K562 (cell line): ENCODE data around the gene BAG2. TPM values are rescaled to one million over a fixed set of nuclear protein-coding genes. Genes with fewer than 3 reads are reported as not detected.
A peak's percentile ranks its signal among the peaks of the same experiment; 100 is the strongest.

ENCODE experiments used
- ATAC-seq: fragments of 200-7000 bp; cut with Tn5 transposase; 3 replicates; pipeline ENCODE4 v1.9.1; 2020; ENCODE audit warnings: moderate library complexity
- BruUV-seq: library from RNA; stranded (reverse); fragments of 400-500 nt; replicated peaks from 2 replicates; lab custom pipeline; 2021; lab: Mats Ljungman, UMichigan
- CTCF ChIA-PET: fragments of 300-600 bp; formaldehyde crosslinking; extraction: SDS; loops from one replicate; lab custom pipeline; 2021; ENCODE audit warnings: low intra/inter-chr PET ratio; lab: Yijun Ruan, JAX
- POLR2A ChIA-PET: fragments of 300-600, 350-650 bp; sonication (Branson Sonifier 250); formaldehyde crosslinking; extraction: SDS; loops from one replicate; lab custom pipeline; 2021; ENCODE audit warnings: antibody characterized with exemption, inconsistent platforms; lab: Yijun Ruan, JAX
- DNase-seq, 4 experiments: peaks; one replicate each; pipeline versions ENCODE4 v3.0.0 to v3.0.0-alpha.2; 2011 to 2018; ENCODE audit warnings: low spot score in 3 of 4, mixed read lengths in 3 of 4; ENCODE audit errors: extremely low read depth in 1 of 4
- FAIRE-seq: peaks from 2 replicates; lab custom pipeline; 2011; peaks lifted over from hg19 to GRCh38; lab: Jason Lieb, UNC
- H2AFZ ChIP-seq: 2 replicates; pipeline ENCODE4 v1.6.0; 2011; ENCODE audit warnings: low read depth, low read length, control low read depth, inconsistent platforms
- H3K27ac ChIP-seq: fragments of 200-600 bp; 3 replicates; pipeline ENCODE4 v1.8.0; 2011; ENCODE audit warnings: low read depth, mild to moderate bottlenecking, control low read depth, inconsistent platforms, low read length, moderate library complexity, mixed read lengths; ENCODE audit errors: extremely low read depth
- H3K27me3 ChIP-seq, 2 experiments: fragments of 300-600 bp in 1 of 2; 2 replicates in 1 of 2; 3 replicates in 1 of 2; pipeline versions ENCODE4 v1.6.0 to v1.8.0; 2011; ENCODE audit warnings: inconsistent platforms in 2 of 2, low read length in 2 of 2, mild to moderate bottlenecking in 1 of 2, mixed read lengths in 1 of 2, moderate library complexity in 1 of 2; ENCODE audit not compliant: control insufficient read depth in 2 of 2, insufficient read depth in 2 of 2
- H3K36me3 ChIP-seq: fragments of 300-600 bp; 3 replicates; pipeline ENCODE4 v1.8.0; 2011; ENCODE audit warnings: mild to moderate bottlenecking, low read length, inconsistent platforms; ENCODE audit not compliant: control insufficient read depth, insufficient read depth
- H3K4me1 ChIP-seq, 2 experiments: fragments of 200-600 bp in 1 of 2; replicated peaks in 1 of 2; 2 replicates in 1 of 2; 3 replicates in 1 of 2; pipeline versions ENCODE4 v1.5.1 to v1.8.0; 2011; ENCODE audit warnings: inconsistent platforms in 2 of 2, low read length in 2 of 2, mild to moderate bottlenecking in 1 of 2, mixed read lengths in 1 of 2, moderate library complexity in 1 of 2; ENCODE audit not compliant: control insufficient read depth in 2 of 2, insufficient read depth in 2 of 2
- H3K4me2 ChIP-seq: 2 replicates; pipeline ENCODE4 v1.6.1; 2011; ENCODE audit warnings: low read length, control low read depth, inconsistent platforms, mixed read lengths; ENCODE audit not compliant: insufficient read depth
- H3K4me3 ChIP-seq: fragments of 200-600 bp; sonication (generic), shearing (Covaris generic); 2 replicates; pipeline ENCODE4 v1.5.1; 2016; ENCODE audit warnings: control low read depth, inconsistent platforms
- H3K79me2 ChIP-seq: fragments of 200-600 bp; 3 replicates; pipeline ENCODE4 v1.8.0; 2011; ENCODE audit warnings: low read length, inconsistent platforms; ENCODE audit not compliant: control insufficient read depth, insufficient read depth
- H3K9ac ChIP-seq, 2 experiments: 2 replicates each; pipeline versions ENCODE4 v1.6.0 to v1.6.1; 2011; ENCODE audit warnings: low read depth in 2 of 2, low read length in 2 of 2, control low read depth in 1 of 2, inconsistent platforms in 1 of 2, mild to moderate bottlenecking in 1 of 2, mixed read lengths in 1 of 2; ENCODE audit not compliant: insufficient read depth in 1 of 2
- H3K9me1 ChIP-seq: one replicate; pipeline ENCODE4 v1.6.0; 2011; ENCODE audit warnings: inconsistent platforms, mild to moderate bottlenecking, low read length, moderate library complexity; ENCODE audit not compliant: control insufficient read depth, insufficient read depth
- H3K9me3 ChIP-seq: replicated peaks from 2 replicates; pipeline ENCODE4 v1.5.1; 2011; ENCODE audit warnings: low read depth, low read length, inconsistent platforms; ENCODE audit not compliant: control insufficient read depth, insufficient read depth
- H4K20me1 ChIP-seq: replicated peaks from 2 replicates; pipeline ENCODE4 v1.6.1; 2011; ENCODE audit warnings: low read length, inconsistent platforms, mixed read lengths; ENCODE audit not compliant: control insufficient read depth, insufficient read depth
- ARID1B ChIP-seq: fragments of 450-650 bp; IDR thresholded peaks from 2 replicates; pipeline ENCODE4 v1.6.1; 2016; ENCODE audit warnings: antibody characterized with exemption, mild to moderate bottlenecking, inconsistent platforms
- CHCHD3 ChIP-seq: fragments of 250-450 bp; sonication (Bioruptor Pico); IDR thresholded peaks from 2 replicates; pipeline ENCODE4 v2.1.2; 2022; ENCODE audit warnings: mild to moderate bottlenecking
- EP400 ChIP-seq: fragments of 450-650 bp; IDR thresholded peaks from 2 replicates; pipeline ENCODE4 v1.6.1; 2017; ENCODE audit warnings: antibody characterized with exemption, mild to moderate bottlenecking, moderate library complexity
- ETV1 ChIP-seq: fragments of 450-650 bp; conservative IDR thresholded peaks from 2 replicates; pipeline ENCODE4 v1.6.1; 2016; ENCODE audit warnings: missing genetic modification characterization, control low read depth, low read depth, missing compliant biosample characterization
- FOXA3 ChIP-seq, 2 experiments: fragments of 450-650 bp in 1 of 2; sonication (generic) in 1 of 2; formaldehyde crosslinking; IDR thresholded peaks in 1 of 2; conservative IDR thresholded peaks in 1 of 2; 2 replicates each; pipeline versions ENCODE4 v1.4.0 to v1.8.0; 2020 to 2022; ENCODE audit warnings: mild to moderate bottlenecking in 2 of 2, missing genetic modification reagents in 1 of 2
- HDAC3 ChIP-seq: fragments of 450-650 bp; IDR thresholded peaks from 2 replicates; pipeline ENCODE4 v1.6.1; 2018; ENCODE audit warnings: borderline replicate concordance, mild to moderate bottlenecking, moderate library complexity; ENCODE audit not compliant: partially characterized antibody
- HLTF ChIP-seq: fragments of 450-650 bp; IDR thresholded peaks from 2 replicates; pipeline ENCODE4 v1.6.1; 2016
- JUND ChIP-seq, 2 experiments: IDR thresholded peaks; 2 replicates in 1 of 2; 3 replicates in 1 of 2; pipeline ENCODE4 v1.6.1; 2011; ENCODE audit warnings: borderline replicate concordance in 2 of 2, low read depth in 2 of 2, low read length in 2 of 2, improper control_type of control experiment in 1 of 2, missing biosample characterization in 1 of 2, missing genetic modification characterization in 1 of 2, missing genetic modification reagents in 1 of 2
- LCOR ChIP-seq: sonication (generic); formaldehyde crosslinking; IDR thresholded peaks from 2 replicates; pipeline ENCODE4 v1.8.0; 2022; ENCODE audit warnings: mild to moderate bottlenecking, missing genetic modification reagents
- NCOA1 ChIP-seq: fragments of 450-650 bp; IDR thresholded peaks from 2 replicates; pipeline ENCODE4 v1.6.1; 2016; ENCODE audit warnings: low read depth
- RFX5 ChIP-seq: IDR thresholded peaks from 2 replicates; pipeline ENCODE4 v1.6.1; 2011; ENCODE audit warnings: low read depth, mild to moderate bottlenecking, improper control_type of control experiment, low read length
- SMC3 ChIP-seq: conservative IDR thresholded peaks from 2 replicates; pipeline ENCODE4 v1.6.1; 2011; ENCODE audit warnings: low read depth, low read length, improper control_type of control experiment; ENCODE audit not compliant: insufficient read depth
- ZFP1 ChIP-seq: fragments of 450-650 bp; formaldehyde crosslinking; IDR thresholded peaks from 2 replicates; pipeline ENCODE4 v1.4.0; 2020; ENCODE audit warnings: mild to moderate bottlenecking, mixed read lengths
- ZNF124 ChIP-seq: sonication (generic); formaldehyde crosslinking; IDR thresholded peaks from 2 replicates; pipeline ENCODE4 v1.8.1; 2022; ENCODE audit warnings: missing genetic modification reagents
- ZNF507 ChIP-seq: conservative IDR thresholded peaks from 2 replicates; pipeline ENCODE4 v1.6.1; 2017; ENCODE audit warnings: missing genetic modification characterization, missing compliant biosample characterization
- WGBS: fragments of 100-300 bp; shearing (Covaris generic); methylation state at CpG from one replicate; pipeline ENCODE4 v1.1.6; 2016; ENCODE audit warnings: low coverage, mixed read lengths; ENCODE audit not compliant: insufficient coverage; ENCODE audit errors: missing lambda C conversion rate; 5-methylcytosine and 5-hydroxymethylcytosine counted together
- in situ Hi-C: fragments of 300-500 bp; cut with MboI; formaldehyde crosslinking; loops from 4 replicates; pipeline ENCODE4 v1.15.0; 2018; ENCODE audit warnings: inconsistent platforms, mixed read lengths
- intact Hi-C: fragments of 100-400 bp; cut with micrococcal nuclease; formaldehyde crosslinking; loops from 2 replicates; pipeline ENCODE4 v1.14.2; 2022
- polyA plus RNA-seq, 8 experiments: library from polyadenylated mRNA; depleted of rRNA in 4 of 8; stranded (reverse) in 5 of 8; unstranded in 3 of 8; fragments of >200 nt; fragmentation: Nextera tagmentation in 2 of 8; fragmentation: Illumina TruSeq in 1 of 8; extraction: Ambion mirVana in 2 of 8; extraction: Trizol in 1 of 8; gene quantifications; 2 replicates each; pipeline versions ENCODE4 v1.2.1 to v1.2.3, GENCODE V29; 2011 to 2014; ENCODE audit warnings: inconsistent platforms in 1 of 8, missing spikeins in 1 of 8
- total RNA-seq, 7 experiments: library from RNA; depleted of rRNA in 6 of 7; stranded (reverse); fragments of >200 nt in 6 of 7; fragmentation: Illumina TruSeq in 2 of 7; extraction: Trizol in 2 of 7; gene quantifications; 2 replicates each; pipeline versions ENCODE4 v1.2.1 to v1.2.3, GENCODE V29; 2011 to 2021; ENCODE audit warnings: low replicate concordance in 1 of 7

The BAG2 gene
- total and polyA plus RNA-seq, 9 of the 15 experiments (the other 6 are each of a cell fraction or from before 2014, with no cell fraction given), result 12.8 to 20.7 (median 17.6) TPM

DNA sequence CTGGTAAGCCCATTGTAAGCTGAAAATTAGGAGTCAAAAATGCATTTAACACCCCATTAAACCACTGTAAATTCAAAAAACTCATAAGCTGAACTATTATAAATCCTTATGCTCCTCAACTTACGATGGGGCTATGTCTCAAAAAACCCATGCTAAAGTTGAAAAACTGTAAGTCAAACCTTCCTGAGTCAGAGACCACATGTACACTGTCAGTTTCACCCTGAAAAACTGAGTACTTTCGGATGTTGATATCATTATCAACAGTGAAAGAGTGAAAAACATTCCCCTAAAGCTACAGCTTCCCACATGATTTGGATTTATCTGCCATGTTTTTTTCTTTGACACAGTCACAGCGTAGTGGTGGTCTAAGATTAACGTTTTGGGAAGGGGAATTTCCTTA lies 35.7 kb downstream of the BAG2 start:
- Histone ChIP-seq H3K4me1 (peaks cover 3 to 6% of the 10 kb centered on the region in 2 experiments; a peak in 3 of 5 replicates), H2AFZ (peak overlapping the region; percentile 68), H3K79me2 (peaks cover 70% of the 10 kb centered on the region), H3K27me3 (no peaks in the 10 kb centered on the region), H3K4me3 (no peak overlapping the region), H3K9ac (0 out of 4 replicates have a peak overlapping the region, but pooled peaks of 1 of the 2 experiments have one; percentile 17), H3K36me3 (peaks cover 26% of the 10 kb centered on the region), H4K20me1 (no peaks in the 10 kb centered on the region), H3K27ac (peak overlapping the region; percentile 43; the same call in 2 of the 3 replicates), H3K4me2 (peak overlapping the region; percentile 50), H3K9me3 (no peaks in the 10 kb centered on the region), H3K9me1 (no peaks in the 10 kb centered on the region)
- no peak for TF ChIP-seq HDAC3
- no peak for TF ChIP-seq CHCHD3 (CRISPR knock-in tag)
- 0 out of 2 replicates have a peak, but pooled peaks have one; percentile 15 for TF ChIP-seq ETV1 (tag)
- TF ChIP-seq ARID1B, result peak; percentile 35; the same call in 1 of the 2 replicates
- TF ChIP-seq EP400, result peak; percentile 27; the same call in 1 of the 2 replicates
- TF ChIP-seq ZNF124 (CRISPR knock-in tag), result no peak
- no peak for TF ChIP-seq ZNF507 (tag)
- no peak for TF ChIP-seq NCOA1
- no peak for TF ChIP-seq FOXA3 (CRISPR knock-in tag; conservative IDR thresholded peaks at IDR 0.05 in 1 of 2, IDR thresholded peaks at IDR 0.05 in 1 of 2)
- TF ChIP-seq SMC3, result no peak
- TF ChIP-seq RFX5, result no peak
- TF ChIP-seq JUND (IDR thresholded peaks at IDR 0.05; ENCODE audit: borderline replicate concordance, low read depth, low read length), result no peak
- no peak for TF ChIP-seq JUND (tag; IDR thresholded peaks at IDR 0.05; ENCODE audit: borderline replicate concordance, low read depth, low read length)
- no peak for TF ChIP-seq HLTF
- no peak for TF ChIP-seq ZFP1
- TF ChIP-seq LCOR (CRISPR knock-in tag), result no peak
- 50% methylated on average over 3 of the region's 4 CpGs for WGBS
- in situ Hi-C loops, result no loop called here
- intact Hi-C loops, result no loop called here
- ChIA-PET POLR2A (interaction anchor here (1.0 kb wide), 2 partner anchors 25 to 32 kb away, joined by 3 read pairs; no protein-coding TSS in a partner anchor), CTCF (no interaction called here)
- DNase-seq (no peak), ATAC-seq (peak; percentile 41), FAIRE-seq (no peak)
- no TSS peak for BruUV-seq
